Activated naive CD4-positive, alpha-beta T cell treated with anti-CD3 and anti-CD28 coated beads for 36 hours (primary cell): ENCODE data around the gene SEMA7A. TPM values are rescaled to one million over a fixed set of nuclear protein-coding genes. Genes with fewer than 3 reads are reported as not detected.

Experiments
- CTCF ChIA-PET: fragments of 350-600 bp; sonication (Branson Sonifier 250); formaldehyde crosslinking; loops from one replicate; lab custom pipeline; 2021; ENCODE audit warnings: antibody characterized with exemption; lab: Charles Lee
- DNase-seq: peaks from one replicate; pipeline ENCODE4 v3.0.0-alpha.2; 2020
- H3K27ac Mint-ChIP-seq: one replicate; pipeline ENCODE4 v1.8.0; 2021; ENCODE audit warnings: mild to moderate bottlenecking, mixed read lengths
- H3K27me3 Mint-ChIP-seq: one replicate; pipeline ENCODE4 v1.8.0; 2021; ENCODE audit warnings: low read depth, mixed read lengths
- H3K36me3 Mint-ChIP-seq: one replicate; pipeline ENCODE4 v1.8.0; 2021; ENCODE audit warnings: low read depth, mixed read lengths
- H3K4me1 Mint-ChIP-seq: one replicate; pipeline ENCODE4 v1.8.0; 2021; ENCODE audit warnings: low read depth, mixed read lengths
- H3K4me3 Mint-ChIP-seq: one replicate; pipeline ENCODE4 v1.8.0; 2021; ENCODE audit warnings: mild to moderate bottlenecking, moderate library complexity, mixed read lengths
- H3K9me3 Mint-ChIP-seq: one replicate; pipeline ENCODE4 v1.8.0; 2021; ENCODE audit warnings: mixed read lengths
- intact Hi-C: fragments of 100-400 bp; cut with micrococcal nuclease; formaldehyde crosslinking; loops from one replicate; pipeline ENCODE4 v1.15.1; 2023
- total RNA-seq, 2 experiments: library from RNA; stranded (reverse); gene quantifications; one replicate each; pipeline ENCODE4 v1.2.3, GENCODE V29; 2021

SEMA7A gene
- total RNA-seq, 2 experiments from 2014 or later = 45.7 to 46.9 TPM

GRCh38 chr15:74418575-74419338 is 15.0 kb downstream of the SEMA7A start:
- Mint-ChIP-seq H3K27me3 (no peaks in the 10 kb centered on the region), H3K4me3 (no peak overlapping the region), H3K36me3 (peaks cover 39% of the 10 kb centered on the region), H3K4me1 (peaks cover 50% of the 10 kb centered on the region), H3K27ac (no peak overlapping the region), H3K9me3 (no peaks in the 10 kb centered on the region)
- DNase-seq = no peak
- CTCF ChIA-PET = interaction anchor here (0.7 to 1.1 kb wide), 2 partner anchors 9 to 10 kb away, joined by 3 read pairs; no protein-coding TSS in a partner anchor
- intact Hi-C loops = no loop called here

DNA sequence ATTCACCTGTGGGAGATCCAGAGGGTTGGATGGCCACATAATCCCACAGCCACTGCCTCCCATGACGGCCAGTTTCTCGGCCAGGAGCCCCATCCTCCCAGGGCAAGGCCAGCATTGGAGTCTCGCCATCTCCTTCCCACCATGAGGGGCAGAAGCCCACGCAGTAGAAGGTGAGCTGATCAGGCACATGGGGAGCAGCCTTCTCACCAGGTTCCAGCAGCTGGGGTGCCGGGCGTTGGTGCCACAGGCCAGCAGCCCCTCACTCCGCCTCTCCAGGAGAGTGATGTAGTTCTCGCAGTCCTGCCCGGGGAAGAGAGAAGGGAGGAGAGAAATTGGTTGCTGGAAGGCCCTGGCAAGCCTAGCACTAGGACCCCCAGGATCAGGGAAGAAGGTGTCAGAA is 16.1 kb downstream of the SEMA7A start:
- intact Hi-C loops = no loop called here
- Mint-ChIP-seq H3K36me3 (peaks cover 40% of the 10 kb centered on the region), H3K27me3 (no peaks in the 10 kb centered on the region), H3K9me3 (no peaks in the 10 kb centered on the region), H3K4me1 (peaks cover 42% of the 10 kb centered on the region), H3K27ac (no peak overlapping the region), H3K4me3 (no peak overlapping the region)
- DNase-seq = no peak
- CTCF ChIA-PET = interaction anchor here (1.0 kb wide), 1 partner anchor 35 kb away, joined by 3 read pairs; no protein-coding TSS in a partner anchor

GRCh38 chr15:74417225-74417624 is 16.5 kb downstream of the SEMA7A start:
- peaks cover 40% of the 10 kb centered on the region for H3K4me1 Mint-ChIP-seq
- no peaks in the 10 kb centered on the region for H3K27me3 Mint-ChIP-seq
- CTCF ChIA-PET = interaction anchor here (1.0 kb wide), 1 partner anchor 35 kb away, joined by 3 read pairs; no protein-coding TSS in a partner anchor
- intact Hi-C loops = no loop called here
- no peak for DNase-seq
- no peak overlapping the region for H3K4me3 Mint-ChIP-seq
- H3K27ac Mint-ChIP-seq = no peak overlapping the region
- peaks cover 40% of the 10 kb centered on the region for H3K36me3 Mint-ChIP-seq
- H3K9me3 Mint-ChIP-seq = no peaks in the 10 kb centered on the region

DNA sequence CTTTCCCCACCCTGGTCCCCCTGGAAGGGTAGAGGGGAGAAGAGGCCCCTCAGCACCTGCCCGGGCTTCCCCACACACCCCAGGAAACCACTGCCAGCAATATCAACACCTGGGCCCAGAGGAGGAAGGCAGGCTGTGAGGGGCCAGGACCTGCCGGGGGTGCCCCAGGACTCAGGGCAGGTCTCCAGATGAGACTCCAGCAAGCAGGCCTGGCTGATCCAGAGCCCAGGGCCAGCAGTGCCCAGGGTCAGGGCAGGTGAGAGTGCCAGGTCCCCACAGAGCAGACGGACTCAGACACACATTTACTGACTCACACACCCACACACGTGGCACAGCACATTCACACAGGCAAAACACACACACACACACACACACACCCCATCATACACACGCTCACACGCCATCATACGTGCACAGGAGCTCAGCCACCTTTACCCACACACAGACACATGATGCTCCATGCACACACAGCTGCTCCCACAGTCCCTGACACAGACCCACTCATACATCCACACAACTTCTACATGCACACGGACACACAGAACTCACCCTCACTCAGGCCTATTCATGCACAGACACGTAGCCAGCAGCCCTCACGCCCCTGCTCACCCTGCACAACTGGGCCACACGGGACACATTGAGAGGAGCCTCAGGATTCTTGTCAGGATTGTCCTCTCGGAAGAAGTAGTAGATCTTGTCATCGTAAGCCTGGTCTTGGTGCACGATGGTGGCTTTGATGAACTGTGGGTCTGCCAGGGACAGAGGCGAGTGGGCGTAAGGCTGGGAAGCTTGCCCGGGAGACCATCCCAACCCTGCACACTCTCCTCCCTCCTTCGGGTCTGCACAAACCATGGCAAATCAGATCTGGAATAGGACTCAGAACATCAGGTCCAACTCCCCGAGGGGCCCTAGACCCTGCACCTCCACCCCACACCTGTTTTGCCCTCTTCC is 17.5 kb downstream of the SEMA7A start:
- Mint-ChIP-seq H3K27ac (peak overlapping the region; percentile 70), H3K27me3 (no peaks in the 10 kb centered on the region), H3K4me3 (no peak overlapping the region), H3K36me3 (peaks cover 45% of the 10 kb centered on the region), H3K9me3 (no peaks in the 10 kb centered on the region), H3K4me1 (peaks cover 35% of the 10 kb centered on the region)
- CTCF ChIA-PET = no interaction called here
- DNase-seq = no peak
- intact Hi-C loops = no loop called here

- Mint-ChIP-seq H3K36me3 (peaks cover 49% of the 10 kb centered on the region), H3K4me1 (peaks cover 24% of the 10 kb centered on the region), H3K9me3 (no peaks in the 10 kb centered on the region), H3K4me3 (no peak overlapping the region), H3K27ac (no peak overlapping the region), H3K27me3 (no peaks in the 10 kb centered on the region)
- DNase-seq = no peak
- intact Hi-C loops = no loop called here
- CTCF ChIA-PET = no interaction called here
Observed at GRCh38 chr15:74414603-74415338, 19.0 kb downstream of the SEMA7A start.

GRCh38 chr15:74414081-74414580 is 19.6 kb downstream of the SEMA7A start:
- CTCF ChIA-PET = no interaction called here
- peaks cover 49% of the 10 kb centered on the region for H3K36me3 Mint-ChIP-seq
- intact Hi-C loops = no loop called here
- no peaks in the 10 kb centered on the region for H3K27me3 Mint-ChIP-seq
- DNase-seq = no peak
- H3K4me3 Mint-ChIP-seq = no peak overlapping the region
- H3K4me1 Mint-ChIP-seq = peaks cover 24% of the 10 kb centered on the region
- no peak overlapping the region for H3K27ac Mint-ChIP-seq
- no peaks in the 10 kb centered on the region for H3K9me3 Mint-ChIP-seq

DNA sequence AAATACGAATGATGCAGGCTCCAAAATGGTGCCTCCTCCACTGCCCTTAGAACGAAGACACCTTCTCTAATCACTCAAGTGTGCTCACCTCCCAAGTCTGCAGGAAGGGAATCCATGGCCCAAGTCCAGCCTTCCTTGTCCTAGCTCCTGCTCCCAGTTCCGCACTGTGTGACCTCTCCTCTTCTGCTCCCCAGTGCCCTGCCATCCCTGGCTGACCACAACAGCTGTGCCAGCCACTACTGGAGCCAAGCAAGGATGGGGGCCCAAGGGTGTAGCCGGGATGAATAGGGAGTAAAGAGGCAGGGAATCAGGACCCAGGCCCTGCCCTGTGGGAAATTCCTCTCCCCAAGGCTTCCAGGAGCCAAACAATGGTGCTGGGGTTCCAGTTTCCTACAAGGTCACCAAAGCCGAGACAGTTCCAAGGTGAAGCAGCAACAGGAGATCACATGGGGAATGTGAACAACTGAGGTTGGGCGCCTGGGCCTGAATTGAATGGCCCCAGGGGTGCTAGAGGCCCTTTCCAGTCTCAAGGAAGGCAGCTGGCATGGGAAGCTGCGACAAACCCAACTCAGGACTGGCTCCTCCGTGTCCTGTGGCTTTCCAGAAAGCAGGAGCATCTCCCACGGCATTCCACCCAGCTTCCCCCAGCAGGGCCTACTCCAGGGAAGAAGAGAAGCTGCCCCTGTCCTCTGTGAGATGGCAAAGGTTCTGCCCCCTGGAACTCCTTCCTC is 20.2 kb downstream of the SEMA7A start:
- DNase-seq = no peak
- H3K36me3 Mint-ChIP-seq = peaks cover 47% of the 10 kb centered on the region
- H3K4me1 Mint-ChIP-seq = peaks cover 24% of the 10 kb centered on the region
- CTCF ChIA-PET = no interaction called here
- intact Hi-C loops = no loop called here
- H3K4me3 Mint-ChIP-seq = no peak overlapping the region
- no peaks in the 10 kb centered on the region for H3K27me3 Mint-ChIP-seq
- no peaks in the 10 kb centered on the region for H3K9me3 Mint-ChIP-seq
- H3K27ac Mint-ChIP-seq = peak overlapping the region; percentile 10

DNA sequence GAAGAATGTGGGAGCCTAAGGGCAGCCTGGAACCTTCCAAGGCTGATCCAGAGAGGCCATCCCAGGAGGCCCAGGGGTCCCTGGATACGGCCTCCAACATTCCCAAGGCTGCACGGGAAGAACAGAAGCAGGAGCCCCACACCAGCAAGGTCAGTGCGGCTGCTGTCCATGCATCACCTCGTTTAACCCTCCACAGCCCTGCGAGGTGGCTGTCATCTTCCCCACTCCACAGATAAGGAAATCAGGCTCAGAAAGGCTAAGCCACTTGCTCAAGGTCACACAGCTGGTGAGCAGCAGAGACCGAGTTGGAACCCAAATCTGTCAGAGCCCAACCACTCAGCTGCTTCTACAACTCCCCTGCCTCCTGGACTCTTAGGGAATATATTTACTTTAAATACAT is 21.6 kb downstream of the SEMA7A start:
- no peak for DNase-seq
- peaks cover 21% of the 10 kb centered on the region for H3K4me1 Mint-ChIP-seq
- intact Hi-C loops = no loop called here
- CTCF ChIA-PET = no interaction called here
- H3K9me3 Mint-ChIP-seq = no peaks in the 10 kb centered on the region
- no peaks in the 10 kb centered on the region for H3K27me3 Mint-ChIP-seq
- H3K36me3 Mint-ChIP-seq = peaks cover 40% of the 10 kb centered on the region
- H3K4me3 Mint-ChIP-seq = no peak overlapping the region
- no peak overlapping the region for H3K27ac Mint-ChIP-seq

- Mint-ChIP-seq H3K36me3 (peaks cover 38% of the 10 kb centered on the region), H3K4me3 (no peak overlapping the region), H3K27ac (no peak overlapping the region), H3K9me3 (no peaks in the 10 kb centered on the region), H3K27me3 (no peaks in the 10 kb centered on the region), H3K4me1 (peaks cover 17% of the 10 kb centered on the region)
- CTCF ChIA-PET = interaction anchor here (1.7 kb wide), 1 partner anchor 32 kb away, joined by 4 read pairs; no protein-coding TSS in a partner anchor
- intact Hi-C loops = no loop called here
- DNase-seq = no peak
Observed at GRCh38 chr15:74411686-74412085, 22.1 kb downstream of the SEMA7A start.

DNA sequence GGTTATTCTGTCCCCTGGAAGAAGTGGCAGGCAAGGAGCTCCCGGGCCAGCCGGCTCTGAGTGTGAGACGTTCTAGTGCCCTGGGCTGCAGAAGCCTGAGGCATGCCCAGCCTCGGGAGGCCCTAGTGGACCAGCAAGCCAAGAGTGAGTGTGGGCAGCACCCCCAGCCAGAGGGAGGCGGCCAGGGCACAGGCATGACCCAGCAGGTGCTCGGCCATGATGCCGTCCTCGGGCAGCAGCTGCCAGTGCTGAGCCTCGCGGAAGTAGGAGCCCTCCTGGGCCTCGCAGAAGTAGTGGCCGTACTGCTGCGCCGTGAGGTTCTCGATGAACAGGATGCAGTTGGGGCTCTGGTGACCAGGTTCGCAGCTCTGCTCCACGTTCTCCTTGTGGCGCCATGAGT is 23.3 kb downstream of the SEMA7A start:
- H3K36me3 Mint-ChIP-seq = peaks cover 30% of the 10 kb centered on the region
- DNase-seq = no peak
- H3K4me1 Mint-ChIP-seq = peaks cover 7% of the 10 kb centered on the region
- H3K4me3 Mint-ChIP-seq = no peak overlapping the region
- no peaks in the 10 kb centered on the region for H3K9me3 Mint-ChIP-seq
- H3K27ac Mint-ChIP-seq = no peak overlapping the region
- H3K27me3 Mint-ChIP-seq = no peaks in the 10 kb centered on the region
- intact Hi-C loops = no loop called here
- CTCF ChIA-PET = interaction anchor here (0.7 to 1.7 kb wide), 2 partner anchors 22 to 31 kb away, joined by 3 to 4 read pairs; no protein-coding TSS in a partner anchor

GRCh38 chr15:74409225-74409624 is 24.5 kb downstream of the SEMA7A start:
- CTCF ChIA-PET = interaction anchor here (0.6 to 1.9 kb wide), 2 partner anchors 27 to 371 kb away, joined by 3 to 4 read pairs; no protein-coding TSS in a partner anchor
- DNase-seq = no peak
- Mint-ChIP-seq H3K4me3 (no peak overlapping the region), H3K4me1 (peaks cover 9% of the 10 kb centered on the region), H3K27me3 (no peaks in the 10 kb centered on the region), H3K9me3 (no peaks in the 10 kb centered on the region), H3K27ac (no peak overlapping the region), H3K36me3 (peaks cover 22% of the 10 kb centered on the region)
- intact Hi-C loops = no loop called here
